Uterus (tissue), 4 donors: ENCODE data around the gene LSM4. TPM values are rescaled to one million over a fixed set of nuclear protein-coding genes. Genes with fewer than 3 reads are reported as not detected.
"Not testable (repeated sequence)": the region's sequence is repeated elsewhere in the genome, so short reads cannot be mapped to it uniquely, and the experiment has no call there.

Experiments
- DNase-seq, 2 donors: peaks; one replicate each; pipeline ENCODE4 v3.0.0-alpha.2; 2019 to 2020
- H3K27ac ChIP-seq, 2 donors: fragments of 200-600 bp; sonication (generic); 1 replicate in 1 of 2; 2 replicates in 1 of 2; pipeline ENCODE4 v1.5.1; 2016 to 2018
- H3K27me3 ChIP-seq, 2 donors: fragments of 200-600 bp; sonication (generic); one replicate each; pipeline ENCODE4 v1.5.1; 2018 to 2019; ENCODE audit warnings: control low read depth in 1 of 2
- H3K36me3 ChIP-seq, 2 donors: fragments of 200-600 bp; sonication (generic); one replicate each; pipeline ENCODE4 v1.5.1; 2019; ENCODE audit warnings: control low read depth in 1 of 2
- H3K4me1 ChIP-seq, 2 donors: fragments of 200-600 bp; sonication (generic); one replicate each; pipeline ENCODE4 v1.5.1; 2018 to 2019; ENCODE audit warnings: control low read depth in 1 of 2
- H3K4me3 ChIP-seq, 2 donors: fragments of 200-600 bp; sonication (generic); 1 replicate in 1 of 2; 2 replicates in 1 of 2; pipeline ENCODE4 v1.5.1; 2018 to 2019; ENCODE audit warnings: mild to moderate bottlenecking in 1 of 2
- H3K9me3 ChIP-seq, 2 donors: fragments of 200-600 bp; sonication (generic); one replicate each; pipeline ENCODE4 v1.5.1; 2019; ENCODE audit warnings: control low read depth in 1 of 2
- POLR2A ChIP-seq, 2 donors: fragments of 450-650 bp; IDR thresholded peaks; one replicate each; pipeline ENCODE4 v1.6.1; 2016; ENCODE audit warnings: antibody characterized with exemption in 2 of 2, mild to moderate bottlenecking in 1 of 2, moderate library complexity in 1 of 2
- intact Hi-C: fragments of 100-400 bp; cut with DNase I; formaldehyde crosslinking; loops from one replicate; pipeline ENCODE4 v1.15.1; 2023; ENCODE audit warnings: low total_unique reads
- total RNA-seq, 4 donors: library from RNA; depleted of rRNA in 3 of 4; stranded (reverse); fragments of >200 nt in 3 of 4; gene quantifications; one replicate each; pipeline versions ENCODE4 v1.1.0 to v1.2.4, GENCODE V29; 2014 to 2023
- TF ChIP-seq, protein P1 (sequence below), 4 experiments: fragments of 200-600 bp in 2 of 4; fragments of 450-650 bp in 2 of 4; sonication (generic) in 2 of 4; IDR thresholded peaks; one replicate each; pipeline ENCODE4 v1.5.1; 2016 to 2019; ENCODE audit warnings: antibody characterized with exemption in 4 of 4, mild to moderate bottlenecking in 2 of 4, moderate library complexity in 1 of 4
- donor health status: DM: yes; HTN: yes; CAD: no.

Gene LSM4
- 100 to 1,000 TPM in 1 of 4 donors, 10 to 100 TPM in 2, 1 to 10 TPM in 1; 8.8 to 120 (median 64.2) TPM for total RNA-seq

DNA sequence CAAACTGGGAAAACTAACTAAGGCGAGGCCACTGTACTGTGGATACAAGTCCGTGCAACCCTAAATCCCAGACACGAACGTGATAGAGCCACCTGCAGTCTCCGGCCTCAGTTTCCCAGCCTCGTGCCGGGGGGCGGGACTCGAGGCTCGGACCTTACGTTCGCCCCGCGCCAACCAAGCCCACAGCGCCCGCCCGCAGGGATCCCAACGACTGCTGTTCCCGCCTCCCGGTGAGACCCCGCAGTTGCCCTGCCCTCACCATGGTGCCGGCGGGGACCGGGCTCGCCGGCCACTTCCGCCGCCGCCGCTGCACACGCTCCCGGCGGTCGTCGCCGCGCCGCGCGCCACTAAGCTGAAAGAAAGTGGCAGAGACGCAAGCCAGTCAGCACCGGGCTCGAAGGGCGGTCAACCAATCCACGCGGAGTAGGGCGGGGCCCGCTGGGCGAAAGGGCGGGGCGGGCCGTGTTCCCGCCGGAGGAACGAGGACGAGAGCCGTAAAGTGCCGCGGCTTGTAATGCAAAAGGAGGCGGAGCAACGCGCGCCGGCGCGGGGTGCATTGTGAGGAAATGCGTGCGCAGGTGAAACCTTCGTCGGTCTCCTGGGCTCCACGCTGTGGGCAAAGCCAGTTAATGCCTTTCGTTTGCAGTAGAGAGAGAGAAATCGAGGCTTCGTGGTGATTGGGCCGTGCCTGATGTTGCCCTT is at the start of gene LSM4:
TSS of gene LSM4 (minus strand) at position 318 of the 702 bp plus-strand sequence. CDS start at position 262, 56 bp downstream.
- no peaks in the 10 kb centered on the region for H3K9me3 ChIP-seq
- DNase-seq, result peak; percentile 97 to 99
- H3K27ac ChIP-seq, result peak within 1 kb of the TSS; percentile 93 to 94
- intact Hi-C loops, result loop anchor here (5.0 kb wide), 1 partner anchor 46 kb away; no protein-coding TSS in a partner anchor
- H3K4me1 ChIP-seq, result peaks cover 0 to 10% of the 10 kb centered on the region in 2 donors
- no peaks in the 10 kb centered on the region for H3K27me3 ChIP-seq
- TF ChIP-seq, protein P1, sequence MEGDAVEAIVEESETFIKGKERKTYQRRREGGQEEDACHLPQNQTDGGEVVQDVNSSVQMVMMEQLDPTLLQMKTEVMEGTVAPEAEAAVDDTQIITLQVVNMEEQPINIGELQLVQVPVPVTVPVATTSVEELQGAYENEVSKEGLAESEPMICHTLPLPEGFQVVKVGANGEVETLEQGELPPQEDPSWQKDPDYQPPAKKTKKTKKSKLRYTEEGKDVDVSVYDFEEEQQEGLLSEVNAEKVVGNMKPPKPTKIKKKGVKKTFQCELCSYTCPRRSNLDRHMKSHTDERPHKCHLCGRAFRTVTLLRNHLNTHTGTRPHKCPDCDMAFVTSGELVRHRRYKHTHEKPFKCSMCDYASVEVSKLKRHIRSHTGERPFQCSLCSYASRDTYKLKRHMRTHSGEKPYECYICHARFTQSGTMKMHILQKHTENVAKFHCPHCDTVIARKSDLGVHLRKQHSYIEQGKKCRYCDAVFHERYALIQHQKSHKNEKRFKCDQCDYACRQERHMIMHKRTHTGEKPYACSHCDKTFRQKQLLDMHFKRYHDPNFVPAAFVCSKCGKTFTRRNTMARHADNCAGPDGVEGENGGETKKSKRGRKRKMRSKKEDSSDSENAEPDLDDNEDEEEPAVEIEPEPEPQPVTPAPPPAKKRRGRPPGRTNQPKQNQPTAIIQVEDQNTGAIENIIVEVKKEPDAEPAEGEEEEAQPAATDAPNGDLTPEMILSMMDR (IDR thresholded peaks at IDR 0.05), result peak in 3 of 4 experiments; percentile 17 to 42 (median 27)
- peak; percentile 75 to 93 for TF ChIP-seq POLR2A (IDR thresholded peaks at IDR 0.05)
- H3K36me3 ChIP-seq, result no peaks in the 10 kb centered on the region
- peak within 1 kb of the TSS; percentile 63 to 67 for H3K4me3 ChIP-seq

DNA sequence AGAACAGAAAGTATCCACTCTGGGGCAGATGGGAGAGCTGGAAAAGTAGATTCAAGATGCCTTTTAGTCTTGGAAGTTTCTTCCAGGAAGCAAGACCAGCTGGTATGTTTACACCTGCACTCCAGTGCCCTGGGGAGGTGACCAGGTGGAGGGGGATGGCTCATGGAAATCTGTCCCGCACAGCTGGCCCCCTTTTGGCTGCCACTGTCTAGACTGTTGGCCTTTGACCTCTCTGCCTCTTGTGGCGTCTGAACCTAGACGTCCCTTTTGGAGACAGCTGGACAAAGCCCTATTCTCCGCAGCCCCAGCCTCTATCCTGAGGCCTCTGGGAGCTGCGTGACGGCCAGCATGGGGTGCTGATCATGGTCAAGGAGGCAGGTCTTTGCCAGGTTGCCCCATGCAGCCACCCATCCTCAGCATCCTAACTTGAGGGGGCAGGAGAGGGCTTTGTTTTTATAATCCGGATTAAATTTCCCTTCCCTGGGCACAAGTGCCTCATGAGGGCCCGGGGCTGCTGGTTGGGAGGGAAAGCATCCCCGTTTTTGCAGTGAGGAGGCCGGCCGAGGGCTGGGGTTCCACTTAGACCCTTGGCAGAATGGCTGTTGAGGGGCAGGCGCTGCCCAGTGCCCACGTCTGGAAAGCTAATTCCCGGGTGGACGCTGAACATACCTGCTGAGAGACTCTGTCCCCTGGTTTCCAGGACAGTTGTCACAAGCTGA is 45.8 kb upstream of the LSM4 start:
- intact Hi-C loops, result no loop called here
- H3K27ac ChIP-seq, result no peak overlapping the region
- no peaks in the 10 kb centered on the region for H3K9me3 ChIP-seq
- no peaks in the 10 kb centered on the region for H3K36me3 ChIP-seq
- no peaks in the 10 kb centered on the region for H3K27me3 ChIP-seq
- H3K4me3 ChIP-seq, result no peak overlapping the region
- H3K4me1 ChIP-seq, result peaks cover 0 to 4% of the 10 kb centered on the region in 2 donors
- no peak for DNase-seq
- TF ChIP-seq, protein P1 (IDR thresholded peaks at IDR 0.05), result no peak
- TF ChIP-seq POLR2A (IDR thresholded peaks at IDR 0.05), result no peak

DNA sequence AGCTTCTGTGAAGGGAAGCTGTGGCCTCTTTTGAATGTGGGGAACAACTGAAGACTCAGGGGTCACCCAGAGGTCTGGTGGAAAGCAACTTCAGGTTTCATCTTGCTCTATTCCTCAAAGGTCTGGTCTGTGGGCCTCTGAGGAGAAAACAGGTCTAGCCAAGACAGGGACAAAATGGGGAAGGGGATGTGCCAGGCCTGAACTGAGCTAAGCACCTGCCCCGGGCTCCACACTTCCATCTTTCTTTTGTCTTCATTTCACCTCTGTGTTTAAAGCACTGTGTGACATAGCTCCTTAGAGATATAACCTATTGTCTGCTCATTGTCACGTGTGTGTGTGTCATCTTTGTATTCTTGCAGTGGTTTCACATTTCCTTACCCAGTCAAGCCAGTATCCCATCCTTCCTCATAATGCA is 43.2 kb upstream of the LSM4 start:
- intact Hi-C loops, result no loop called here
- no peak for TF ChIP-seq POLR2A (IDR thresholded peaks at IDR 0.05)
- TF ChIP-seq, protein P1 (IDR thresholded peaks at IDR 0.05), result no peak
- Histone ChIP-seq H3K27me3 (no peaks in the 10 kb centered on the region), H3K4me3 (no peak overlapping the region), H3K36me3 (no peaks in the 10 kb centered on the region), H3K9me3 (no peaks in the 10 kb centered on the region), H3K4me1 (peaks cover 0 to 4% of the 10 kb centered on the region in 2 donors), H3K27ac (peak overlapping the region; percentile 81 to 90)
- DNase-seq, result no peak

DNA sequence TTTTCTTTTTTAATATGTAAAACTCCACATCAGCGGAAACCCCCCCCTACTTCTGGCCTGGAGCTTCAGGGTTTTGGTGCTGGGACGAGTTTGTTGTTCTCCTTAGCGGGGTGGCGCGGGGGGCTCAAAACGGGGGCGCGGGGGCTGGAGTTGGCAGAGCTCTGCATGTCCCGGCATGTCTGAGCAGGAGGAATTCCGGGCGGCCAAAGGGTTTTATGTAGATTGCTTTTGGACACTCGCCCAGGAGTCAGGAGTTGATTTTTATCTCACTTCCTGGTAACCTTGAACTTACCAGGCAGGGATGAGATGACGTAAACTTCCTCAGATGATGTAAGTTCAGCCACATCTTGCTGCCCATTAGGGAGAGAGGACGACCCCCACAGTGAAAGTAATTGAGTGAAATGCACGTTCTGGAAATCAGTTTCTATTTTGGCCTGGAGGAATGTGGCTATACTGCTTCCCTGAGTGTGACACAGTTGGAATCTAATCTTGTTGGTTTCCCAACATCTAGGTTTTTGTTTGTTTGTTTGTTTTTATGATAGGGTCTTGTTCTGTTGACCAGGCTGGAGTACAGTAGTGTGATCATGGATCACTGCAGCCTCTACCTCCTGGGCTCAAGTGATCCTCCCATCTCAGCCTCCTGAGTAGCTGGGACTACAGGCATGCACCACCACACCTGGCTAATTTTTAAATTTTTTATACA is 42.1 kb upstream of the LSM4 start:
- intact Hi-C loops, result no loop called here

DNA sequence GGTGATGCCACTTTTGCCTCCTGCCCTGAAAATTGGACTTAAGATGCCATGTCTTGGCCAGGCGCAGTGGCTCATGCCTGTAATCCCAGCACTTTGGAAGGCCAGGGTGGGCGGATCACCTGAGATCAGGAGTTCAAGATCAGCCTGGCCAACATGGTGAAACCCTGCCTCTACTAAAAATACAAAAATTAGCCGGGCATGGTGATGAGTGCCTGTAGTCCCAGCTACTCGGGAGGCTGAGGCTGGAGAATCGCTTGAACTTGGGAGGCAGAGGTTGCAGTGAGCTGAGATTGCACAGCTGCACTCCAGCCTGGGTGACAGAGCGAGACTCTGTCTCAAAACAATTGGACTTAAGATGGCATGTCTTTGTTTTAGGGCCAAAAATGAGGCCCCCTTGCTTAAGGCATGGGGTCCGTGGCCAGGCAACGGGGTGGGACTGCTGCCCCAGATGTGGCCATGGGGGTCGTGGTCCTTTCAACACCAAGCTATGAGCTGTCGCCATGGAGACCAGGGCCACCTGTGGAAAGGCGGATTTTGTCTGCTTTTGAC is 41.5 kb upstream of the LSM4 start:
- DNase-seq, H3K27me3 ChIP-seq, H3K36me3 ChIP-seq, H3K4me1 ChIP-seq, intact Hi-C loops, H3K4me3 ChIP-seq, H3K9me3 ChIP-seq: not testable (repeated sequence)
- H3K27ac ChIP-seq, result peak overlapping the region; percentile 81 to 90

More for the DNA sequence above, 42.1 kb upstream of the LSM4 start:
- no peak for TF ChIP-seq POLR2A (IDR thresholded peaks at IDR 0.05)
- TF ChIP-seq, protein P1 (IDR thresholded peaks at IDR 0.05), result no peak
- Histone ChIP-seq H3K4me3 (no peak overlapping the region), H3K27me3 (no peaks in the 10 kb centered on the region), H3K4me1 (peaks cover 0 to 4% of the 10 kb centered on the region in 2 donors), H3K27ac (peak overlapping the region; percentile 81 to 90), H3K9me3 (no peaks in the 10 kb centered on the region), H3K36me3 (no peaks in the 10 kb centered on the region)
- peak; percentile 66 to 92 for DNase-seq
